AG10803 (cell line): ENCODE results near the gene CCDC93.

ENCODE experiments used
- DNase-seq: peaks from one replicate; pipeline ENCODE4 v3.0.0; 2010; ENCODE audit warnings: low read depth
- H3K4me3 ChIP-seq: 2 replicates; pipeline ENCODE4 v1.5.1; 2011; ENCODE audit warnings: mild to moderate bottlenecking, low read length, control low read depth
- CTCF ChIP-seq: conservative IDR thresholded peaks from 2 replicates; pipeline ENCODE4 v1.5.1; 2011; ENCODE audit warnings: mild to moderate bottlenecking, low read length, control low read depth, inconsistent platforms

CCDC93 gene

GRCh38 chr2:117918608-117919007 is 95.3 kb downstream of the CCDC93 start:
- H3K4me3 ChIP-seq: no peak overlapping the region
- no peak for TF ChIP-seq CTCF
- DNase-seq: no peak

- peak; percentile 47 for TF ChIP-seq CTCF
- no peak overlapping the region for H3K4me3 ChIP-seq
- no peak for DNase-seq
Measured at GRCh38 chr2:117917223-117917917, 96.5 kb downstream of the CCDC93 start.

GRCh38 chr2:117902933-117903332 is 110.9 kb downstream of the CCDC93 start:
- DNase-seq: no peak
- no peak overlapping the region for H3K4me3 ChIP-seq
- TF ChIP-seq CTCF: no peak

GRCh38 chr2:117888897-117889296 is 125.0 kb downstream of the CCDC93 start:
- no peak for TF ChIP-seq CTCF
- DNase-seq: no peak
- H3K4me3 ChIP-seq: no peak overlapping the region

GRCh38 chr2:117885308-117885707 is 128.6 kb downstream of the CCDC93 start:
- DNase-seq: no peak
- no peak for TF ChIP-seq CTCF
- H3K4me3 ChIP-seq: no peak overlapping the region

GRCh38 chr2:117879003-117879402 is 134.9 kb downstream of the CCDC93 start:
- no peak for DNase-seq
- H3K4me3 ChIP-seq: no peak overlapping the region
- no peak for TF ChIP-seq CTCF

- no peak overlapping the region for H3K4me3 ChIP-seq
- TF ChIP-seq CTCF: no peak
- no peak for DNase-seq
Measured at GRCh38 chr2:117875786-117876185, 138.1 kb downstream of the CCDC93 start.
